Endothelial cell of umbilical vein (primary cell): ENCODE results near the gene KRTAP10-11. TPM values are rescaled to one million over a fixed set of nuclear protein-coding genes. Genes with fewer than 3 reads are reported as not detected.

ENCODE experiments used
- BruUV-seq: library from RNA; stranded (reverse); fragments of 400-500 nt; replicated peaks from 2 replicates; lab custom pipeline; 2021; lab: Mats Ljungman, UMichigan
- CTCF ChIA-PET: fragments of 300-600, 350-600 bp; sonication (Branson Sonifier 250); formaldehyde crosslinking; loops from one replicate; lab custom pipeline; 2021; ENCODE audit warnings: antibody characterized with exemption, inconsistent platforms; lab: Charles Lee
- POLR2A ChIA-PET: fragments of 300-600, 350-600 bp; sonication (Branson Sonifier 250); formaldehyde crosslinking; loops from one replicate; lab custom pipeline; 2021; ENCODE audit warnings: antibody characterized with exemption, inconsistent platforms; lab: Charles Lee
- DNase-seq: peaks from one replicate; pipeline ENCODE4 v3.0.0-alpha.2; 2011; ENCODE audit warnings: low read depth, low spot score
- FAIRE-seq: peaks from 2 replicates; lab custom pipeline; 2011; peaks lifted over from hg19 to GRCh38; lab: Jason Lieb, UNC
- H2AFZ ChIP-seq: 2 replicates; pipeline ENCODE4 v1.6.0; 2012; ENCODE audit warnings: low read depth, low read length, control low read depth, inconsistent platforms
- H3K27ac ChIP-seq: 2 replicates; pipeline ENCODE4 v1.5.1; 2011; ENCODE audit warnings: low read depth, mild to moderate bottlenecking, control low read depth, low read length, moderate library complexity; ENCODE audit not compliant: insufficient read depth
- H3K27me3 ChIP-seq, 2 experiments: 2 replicates each; pipeline versions ENCODE4 v1.6.0 to v1.6.1; 2011; ENCODE audit warnings: low read length in 2 of 2, mixed read lengths in 1 of 2; ENCODE audit not compliant: control insufficient read depth in 2 of 2, insufficient read depth in 2 of 2
- H3K36me3 ChIP-seq, 2 experiments: 2 replicates in 1 of 2; 3 replicates in 1 of 2; pipeline ENCODE4 v1.5.1; 2011; ENCODE audit warnings: low read length in 2 of 2, mild to moderate bottlenecking in 1 of 2, moderate library complexity in 1 of 2; ENCODE audit not compliant: control insufficient read depth in 2 of 2, insufficient read depth in 2 of 2; ENCODE audit errors: extremely low read depth in 1 of 2
- H3K4me1 ChIP-seq: 3 replicates; pipeline ENCODE4 v1.5.1; 2011; ENCODE audit warnings: mild to moderate bottlenecking, low read length; ENCODE audit not compliant: control insufficient read depth, insufficient read depth; ENCODE audit errors: extremely low read depth
- H3K4me2 ChIP-seq: 2 replicates; pipeline ENCODE4 v1.6.1; 2011; ENCODE audit warnings: low read length, control low read depth, mixed read lengths; ENCODE audit not compliant: insufficient read depth
- H3K4me3 ChIP-seq, 3 experiments: fragments of 200-600 bp in 1 of 3; sonication (generic), shearing (Covaris generic) in 1 of 3; replicated peaks in 1 of 3; 2 replicates each; pipeline ENCODE4 v1.5.1; 2011 to 2016; ENCODE audit warnings: control low read depth in 3 of 3, low read length in 3 of 3, mild to moderate bottlenecking in 2 of 3, inconsistent platforms in 1 of 3, low read depth in 1 of 3, moderate library complexity in 1 of 3; ENCODE audit not compliant: insufficient read depth in 1 of 3
- H3K79me2 ChIP-seq: 2 replicates; pipeline ENCODE4 v1.6.0; 2012; ENCODE audit warnings: low read length, inconsistent platforms; ENCODE audit not compliant: control insufficient read depth, insufficient read depth
- H3K9ac ChIP-seq: replicated peaks from 2 replicates; pipeline ENCODE3; 2011; ENCODE audit warnings: low read length, control low read depth; ENCODE audit not compliant: insufficient read depth; ENCODE audit errors: extremely low read depth
- H3K9me1 ChIP-seq: replicated peaks from 3 replicates; pipeline ENCODE4 v1.6.0; 2011; ENCODE audit warnings: mild to moderate bottlenecking, low read length; ENCODE audit not compliant: control insufficient read depth, insufficient read depth; ENCODE audit errors: extremely low read depth
- H3K9me3 ChIP-seq: replicated peaks from 2 replicates; pipeline ENCODE4 v1.5.1; 2012; ENCODE audit warnings: low read length, inconsistent platforms; ENCODE audit not compliant: control insufficient read depth, insufficient read depth
- H4K20me1 ChIP-seq: replicated peaks from 2 replicates; pipeline ENCODE3; 2011; ENCODE audit warnings: mild to moderate bottlenecking, low read length; ENCODE audit not compliant: control insufficient read depth, insufficient read depth; ENCODE audit errors: extremely low read depth
- CTCF ChIP-seq, 2 donors: IDR thresholded peaks; 1 replicate in 1 of 2; 2 replicates in 1 of 2; pipeline ENCODE4 v1.5.1; 2011; ENCODE audit warnings: low read length in 2 of 2, mild to moderate bottlenecking in 2 of 2, moderate library complexity in 2 of 2, control low read depth in 1 of 2, inconsistent platforms in 1 of 2, low read depth in 1 of 2; ENCODE audit not compliant: insufficient read depth in 1 of 2; ENCODE audit errors: extremely low read depth in 1 of 2
- EZH2 ChIP-seq: IDR thresholded peaks from 2 replicates; pipeline ENCODE4 v1.6.1; 2012; ENCODE audit warnings: borderline replicate concordance, low read depth, mild to moderate bottlenecking, moderate library complexity, low read length, inconsistent platforms; ENCODE audit not compliant: severe bottlenecking
- FOS ChIP-seq: IDR thresholded peaks from 2 replicates; pipeline ENCODE4 v1.6.1; 2011; ENCODE audit warnings: mild to moderate bottlenecking, low read length, moderate library complexity, borderline replicate concordance; ENCODE audit not compliant: insufficient read depth
- GATA2 ChIP-seq: IDR thresholded peaks from 2 replicates; pipeline ENCODE4 v1.7.0; 2011; ENCODE audit warnings: low read depth, mild to moderate bottlenecking, moderate library complexity, mixed read lengths, low read length; ENCODE audit not compliant: insufficient read length, insufficient read depth
- JUN ChIP-seq: IDR thresholded peaks from 2 replicates; pipeline ENCODE4 v1.6.1; 2011; ENCODE audit warnings: borderline replicate concordance, low read depth; ENCODE audit not compliant: insufficient read length, insufficient read depth
- MAX ChIP-seq: IDR thresholded peaks from 2 replicates; pipeline ENCODE4 v1.6.1; 2011; ENCODE audit not compliant: insufficient read depth, insufficient read length
- MYC ChIP-seq: IDR thresholded peaks from one replicate; pipeline ENCODE4 v1.6.1; 2011; ENCODE audit warnings: mild to moderate bottlenecking, low read depth, low read length
- POLR2A ChIP-seq: IDR thresholded peaks from 2 replicates; pipeline ENCODE4 v1.6.1; 2012; ENCODE audit warnings: low read depth, mild to moderate bottlenecking, control low read depth, low read length
- POLR2AphosphoS5 ChIP-seq: IDR thresholded peaks from 2 replicates; pipeline ENCODE4 v1.6.1; 2012; ENCODE audit warnings: low read depth, mild to moderate bottlenecking, control low read depth, low read length, moderate library complexity; ENCODE audit not compliant: insufficient read depth
- dilution Hi-C: fragments of 300-500 bp; cut with MboI; formaldehyde crosslinking; loops from one replicate; pipeline ENCODE4 v1.15.0; 2019; ENCODE audit warnings: low sequenced_read_pairs; ENCODE audit not compliant: extremely low pct_ligation_motif_present
- intact Hi-C: fragments of 100-400 bp; cut with micrococcal nuclease; formaldehyde crosslinking; loops from one replicate; pipeline ENCODE4 v1.10.0; 2022
- polyA plus RNA-seq, 4 experiments: library from polyadenylated mRNA; depleted of rRNA in 3 of 4; stranded (reverse) in 3 of 4; unstranded in 1 of 4; fragments of >200 nt; gene quantifications; 2 replicates each; pipeline versions ENCODE4 v1.2.1 to v1.2.3, GENCODE V29; 2011 to 2012; ENCODE audit warnings: missing spikeins in 1 of 4
- total RNA-seq: library from RNA; stranded (reverse); gene quantifications from 2 replicates; pipeline ENCODE4 v1.2.3, GENCODE V29; 2021

KRTAP10-11 gene
- total and polyA plus RNA-seq, 2 donors (not counting 3 experiments of a cell fraction or from before 2014, with no cell fraction given), result not detected

- no peak overlapping the region for H3K4me3 ChIP-seq
- H3K9me3 ChIP-seq, result no peaks in the 10 kb centered on the region
- no peak overlapping the region for H3K9ac ChIP-seq
- no peak for DNase-seq
- no peaks in the 10 kb centered on the region for H3K36me3 ChIP-seq
- ChIA-PET POLR2A (no interaction called here), CTCF (no interaction called here)
- no peaks in the 10 kb centered on the region for H3K79me2 ChIP-seq
- H3K27me3 ChIP-seq, result peaks cover 1 to 3% of the 10 kb centered on the region in 2 experiments
- H4K20me1 ChIP-seq, result no peaks in the 10 kb centered on the region
- no peak for FAIRE-seq
- H2AFZ ChIP-seq, result no peak overlapping the region
- intact Hi-C loops (loop anchor here (5.0 kb wide), 1 partner anchor 44 kb away; no protein-coding TSS in a partner anchor), dilution Hi-C loops (no loop called here)
- H3K4me1 ChIP-seq, result no peaks in the 10 kb centered on the region
- H3K9me1 ChIP-seq, result no peaks in the 10 kb centered on the region
- H3K4me2 ChIP-seq, result no peak overlapping the region
- H3K27ac ChIP-seq, result no peak overlapping the region
- no TSS peak for BruUV-seq
- TF ChIP-seq MAX (no peak), POLR2A (no peak), MYC (no peak), GATA2 (no peak), JUN (no peak), FOS (no peak), CTCF (IDR thresholded peaks at IDR 0.05; ENCODE audit: extremely low read depth in 1 of 2, insufficient read depth in 1 of 2, low read depth in 1 of 2, low read length in 2 of 2) (no peak), EZH2 (no peak), POLR2AphosphoS5 (no peak)
Measured at GRCh38 chr21:44606495-44606894, 39.7 kb upstream of the KRTAP10-11 start.
